ENCODE data around the gene EFCC1. TPM values are rescaled to one million over a fixed set of nuclear protein-coding genes. Genes with fewer than 3 reads are reported as not detected.

The EFCC1 gene
- total and polyA plus RNA-seq, 8 donors, result 0.56 to 6.1 (median 0.73) TPM

DNA sequence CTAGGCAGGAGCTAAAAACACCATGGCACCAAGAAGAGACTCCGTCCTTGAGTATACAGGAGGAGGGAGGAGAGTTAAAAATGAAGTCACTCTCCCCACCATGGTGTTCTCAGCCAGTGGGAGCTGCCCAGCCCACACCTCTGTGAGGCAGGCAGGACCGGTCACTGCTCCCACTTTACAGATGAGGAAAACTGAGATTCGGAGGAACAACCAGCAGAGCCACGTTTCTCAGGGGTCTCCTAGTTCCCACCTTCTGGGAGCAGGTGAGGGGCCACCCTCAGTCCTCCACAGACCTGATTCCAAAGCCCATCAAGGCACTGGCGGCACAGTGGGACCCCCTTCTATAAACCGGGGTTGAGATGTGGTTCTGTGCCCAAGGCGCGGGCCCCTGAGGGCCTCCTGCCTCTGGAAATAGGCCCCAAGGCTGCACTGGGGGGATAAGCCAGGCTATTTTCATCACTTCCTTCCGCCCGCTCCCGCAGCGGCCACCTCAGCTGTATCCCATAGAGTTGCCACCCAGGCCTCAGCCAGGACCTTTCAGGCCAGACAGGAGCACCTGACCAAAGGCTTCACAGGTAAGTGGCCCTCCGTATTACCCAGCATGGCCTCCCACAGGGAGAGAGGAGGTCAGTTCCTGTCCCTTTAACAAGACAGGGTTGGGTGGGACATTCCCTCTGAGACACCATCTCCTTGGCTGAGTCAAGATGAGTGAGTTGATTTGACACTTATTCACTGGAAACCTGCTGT, 59.3 kb downstream of the EFCC1 start, which contains the start of gene GP9:
GP9 (plus strand) TSS at position 504 of the 747 bp plus-strand sequence. CDS start 961 bp downstream, outside the sequence.
- FAIRE-seq (no peak), DNase-seq (no peak), ATAC-seq (no peak)
- Histone ChIP-seq H3K4me1 (peaks cover 0 to 26% (median 12%) of the 10 kb centered on the region in 3 donors), H3K9me3 (no peaks in the 10 kb centered on the region), H3K36me3 (no peaks in the 10 kb centered on the region), H3K27ac (no peak within 1 kb of the TSS), H3K4me3 (no peak within 1 kb of the TSS), H3K27me3 (no peaks in the 10 kb centered on the region)
- TF ChIP-seq, protein P1, sequence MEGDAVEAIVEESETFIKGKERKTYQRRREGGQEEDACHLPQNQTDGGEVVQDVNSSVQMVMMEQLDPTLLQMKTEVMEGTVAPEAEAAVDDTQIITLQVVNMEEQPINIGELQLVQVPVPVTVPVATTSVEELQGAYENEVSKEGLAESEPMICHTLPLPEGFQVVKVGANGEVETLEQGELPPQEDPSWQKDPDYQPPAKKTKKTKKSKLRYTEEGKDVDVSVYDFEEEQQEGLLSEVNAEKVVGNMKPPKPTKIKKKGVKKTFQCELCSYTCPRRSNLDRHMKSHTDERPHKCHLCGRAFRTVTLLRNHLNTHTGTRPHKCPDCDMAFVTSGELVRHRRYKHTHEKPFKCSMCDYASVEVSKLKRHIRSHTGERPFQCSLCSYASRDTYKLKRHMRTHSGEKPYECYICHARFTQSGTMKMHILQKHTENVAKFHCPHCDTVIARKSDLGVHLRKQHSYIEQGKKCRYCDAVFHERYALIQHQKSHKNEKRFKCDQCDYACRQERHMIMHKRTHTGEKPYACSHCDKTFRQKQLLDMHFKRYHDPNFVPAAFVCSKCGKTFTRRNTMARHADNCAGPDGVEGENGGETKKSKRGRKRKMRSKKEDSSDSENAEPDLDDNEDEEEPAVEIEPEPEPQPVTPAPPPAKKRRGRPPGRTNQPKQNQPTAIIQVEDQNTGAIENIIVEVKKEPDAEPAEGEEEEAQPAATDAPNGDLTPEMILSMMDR (IDR thresholded peaks at IDR 0.05), result no peak
- 85 to 93% methylated on average over 13 of the region's 13 CpGs for WGBS, 2 donors
- intact Hi-C loops (cut with DNase I), result no loop called here

DNA sequence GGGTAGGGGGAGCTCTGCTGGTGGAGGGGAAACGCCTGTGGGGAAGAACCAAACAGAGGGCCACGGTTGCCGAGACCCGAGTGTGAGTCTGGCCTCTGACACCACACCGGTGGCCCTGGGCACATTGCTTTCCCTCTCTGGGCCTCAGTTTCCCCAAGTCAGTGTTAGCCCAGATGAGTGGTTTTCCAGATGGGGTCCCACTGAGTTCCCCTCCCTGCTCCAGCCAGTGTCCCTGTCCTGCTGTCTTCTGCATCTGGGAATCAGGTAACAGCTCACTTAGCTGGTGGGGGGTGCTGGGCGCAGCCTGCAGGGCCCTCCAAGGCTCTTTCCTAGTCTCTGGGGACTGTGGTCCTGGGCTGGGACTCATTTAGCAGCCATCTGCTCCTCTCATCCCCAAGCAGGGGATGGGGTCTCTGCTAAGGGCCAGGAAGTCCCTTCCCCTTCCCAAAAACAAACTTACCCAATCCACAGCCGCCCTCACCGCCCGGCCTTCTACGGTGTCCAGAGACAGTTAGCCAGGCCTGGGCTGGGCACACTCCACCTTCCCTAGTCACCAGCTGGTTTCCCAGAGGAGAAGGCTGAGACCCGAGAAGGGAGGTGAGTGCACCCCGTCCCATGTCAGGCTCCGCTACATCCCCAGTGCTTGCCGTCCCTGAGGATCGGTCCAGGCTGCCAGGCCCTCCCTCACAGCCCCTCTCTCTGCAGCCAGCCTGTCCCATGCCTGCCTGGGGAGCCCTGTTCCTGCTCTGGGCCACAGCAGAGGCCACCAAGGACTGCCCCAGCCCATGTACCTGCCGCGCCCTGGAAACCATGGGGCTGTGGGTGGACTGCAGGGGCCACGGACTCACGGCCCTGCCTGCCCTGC, 60.2 kb downstream of the EFCC1 start:
- peaks cover 0 to 18% (median 7%) of the 10 kb centered on the region in 3 donors for H3K4me1 ChIP-seq
- no peak overlapping the region for H3K4me3 ChIP-seq
- no peaks in the 10 kb centered on the region for H3K27me3 ChIP-seq
- 93 to 95% methylated on average over 17 to 19 of the region's 19 CpGs for WGBS, 2 donors
- H3K36me3 ChIP-seq, result no peaks in the 10 kb centered on the region
- no peak for DNase-seq
- no peaks in the 10 kb centered on the region for H3K9me3 ChIP-seq
- no peak for ATAC-seq
- TF ChIP-seq, protein P1 (IDR thresholded peaks at IDR 0.05), result no peak
- FAIRE-seq, result no peak
- H3K27ac ChIP-seq, result no peak overlapping the region
- intact Hi-C loops (cut with DNase I), result no loop called here

DNA sequence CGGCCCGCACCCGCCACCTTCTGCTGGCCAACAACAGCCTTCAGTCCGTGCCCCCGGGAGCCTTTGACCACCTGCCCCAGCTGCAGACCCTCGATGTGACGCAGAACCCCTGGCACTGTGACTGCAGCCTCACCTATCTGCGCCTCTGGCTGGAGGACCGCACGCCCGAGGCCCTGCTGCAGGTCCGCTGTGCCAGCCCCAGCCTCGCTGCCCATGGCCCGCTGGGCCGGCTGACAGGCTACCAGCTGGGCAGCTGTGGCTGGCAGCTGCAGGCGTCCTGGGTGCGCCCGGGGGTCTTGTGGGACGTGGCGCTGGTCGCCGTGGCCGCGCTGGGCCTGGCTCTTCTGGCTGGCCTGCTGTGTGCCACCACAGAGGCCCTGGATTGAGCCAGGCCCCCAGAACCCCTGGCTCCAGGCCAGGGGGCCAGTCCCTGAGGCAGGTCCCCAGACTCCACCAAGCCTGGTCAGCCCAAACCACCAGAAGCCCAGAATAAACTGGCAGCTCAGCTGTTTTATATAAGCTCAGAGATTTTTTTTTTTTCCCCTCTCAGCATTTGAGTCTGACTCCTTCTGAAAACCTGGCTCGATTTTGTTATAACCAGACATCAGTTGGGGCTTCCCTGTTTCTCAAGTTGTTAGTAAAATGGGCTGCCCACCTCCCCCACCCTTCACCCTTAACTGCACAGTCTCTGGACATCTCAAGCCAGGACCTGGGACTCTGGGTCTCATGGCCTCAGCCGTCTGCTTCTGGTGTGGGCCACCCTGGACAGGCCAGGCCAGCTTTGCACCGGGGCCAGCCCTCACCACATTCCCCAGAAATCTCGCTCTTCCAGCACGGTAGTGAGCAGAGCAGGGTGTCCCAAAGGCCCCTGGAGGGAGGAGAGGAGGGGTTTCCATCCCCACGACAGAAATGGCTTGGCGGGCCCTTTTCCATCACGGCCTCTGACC, 61.1 kb downstream of the EFCC1 start:
- no peak for FAIRE-seq
- no peaks in the 10 kb centered on the region for H3K9me3 ChIP-seq
- TF ChIP-seq, protein P1 (IDR thresholded peaks at IDR 0.05), result no peak
- intact Hi-C loops (cut with DNase I), result no loop called here
- DNase-seq, result peak in 1 of 6 donors; percentile 34
- no peaks in the 10 kb centered on the region for H3K27me3 ChIP-seq
- WGBS, 2 donors, result 90 to 92% methylated on average over 27 to 32 of the region's 32 CpGs
- no peak overlapping the region for H3K27ac ChIP-seq
- peaks cover 0 to 12% (median 7%) of the 10 kb centered on the region in 3 donors for H3K4me1 ChIP-seq
- no peak overlapping the region for H3K4me3 ChIP-seq
- H3K36me3 ChIP-seq, result no peaks in the 10 kb centered on the region
- ATAC-seq, result no peak

DNA sequence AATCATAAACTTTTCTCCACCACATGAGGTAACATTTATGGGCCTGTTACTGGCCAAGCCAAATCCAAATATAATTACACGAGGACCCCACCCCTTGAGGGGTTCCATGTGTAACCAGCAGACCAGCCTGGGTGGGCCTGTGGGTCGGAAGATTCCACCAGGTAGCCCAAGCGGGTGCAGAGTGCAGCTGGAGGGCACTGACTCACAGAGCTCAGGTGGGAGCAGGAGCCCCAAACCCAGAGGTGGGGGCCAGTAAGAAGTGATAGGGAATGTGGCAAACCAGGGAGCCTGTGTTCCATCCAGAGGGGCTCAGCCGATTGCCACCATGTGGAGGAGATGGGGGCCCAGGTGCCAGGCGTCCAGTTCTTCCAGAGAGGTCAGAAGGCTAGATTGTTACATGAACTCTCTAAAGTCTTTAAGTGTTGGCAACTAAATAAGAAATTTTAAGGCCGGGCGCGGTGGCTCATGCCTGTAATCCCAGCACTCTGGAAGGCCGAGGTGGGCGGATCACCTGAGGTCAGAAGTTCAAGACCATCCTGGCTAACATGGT, 62.1 kb downstream of the EFCC1 start:
- Histone ChIP-seq H3K4me3 (no peak overlapping the region), H3K9me3 (no peaks in the 10 kb centered on the region), H3K27me3 (no peaks in the 10 kb centered on the region), H3K27ac (no peak overlapping the region), H3K36me3 (no peaks in the 10 kb centered on the region), H3K4me1 (peaks cover 0 to 7% (median 5%) of the 10 kb centered on the region in 3 donors)
- 88 to 92% methylated on average over 10 of the region's 10 CpGs for WGBS, 2 donors
- TF ChIP-seq, protein P1 (IDR thresholded peaks at IDR 0.05), result no peak
- DNase-seq (peak in 1 of 6 donors; percentile 17), ATAC-seq (no peak), FAIRE-seq (no peak)
- intact Hi-C loops (cut with DNase I), result no loop called here

Data from pancreas (tissue), 10 donors.